ENCODE data around the gene MRPL43.

MRPL43 gene

DNA sequence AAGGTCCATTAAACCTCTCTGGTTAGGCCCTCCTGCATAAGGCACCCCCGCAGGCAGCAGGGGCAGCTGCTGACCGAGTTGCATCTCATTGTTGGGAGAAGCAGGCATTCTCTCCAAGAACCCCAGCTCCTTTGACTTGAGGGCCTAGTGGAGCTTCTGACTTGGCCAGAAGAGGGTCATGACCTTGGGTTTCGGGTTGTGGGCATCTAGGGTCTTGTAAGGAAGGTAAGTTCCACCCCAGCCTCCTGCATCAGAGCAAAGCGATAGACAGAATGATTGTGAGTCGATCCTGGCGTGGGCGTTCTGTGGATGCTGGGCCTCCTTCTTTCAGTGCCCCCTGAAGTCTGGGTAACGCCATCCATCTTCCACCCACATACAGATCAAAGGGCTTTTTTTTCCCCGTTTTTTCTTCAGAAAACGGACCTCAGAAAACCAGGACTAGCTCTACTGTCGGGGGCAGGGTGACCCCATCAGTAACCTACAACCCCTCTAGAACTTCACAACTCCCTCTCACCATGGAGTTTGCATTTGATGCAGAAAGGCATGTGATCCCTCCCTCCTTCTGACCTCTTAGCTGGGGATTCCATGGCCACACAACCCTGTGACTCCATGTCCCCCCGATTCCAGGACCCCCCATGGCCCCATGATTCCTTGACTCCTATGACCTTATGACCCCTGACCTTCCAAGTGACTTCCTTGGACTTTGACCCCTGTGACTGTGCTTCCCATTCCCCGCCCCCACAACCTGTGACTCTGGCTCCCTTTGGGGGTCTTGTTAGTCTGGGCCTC is 15.0 kb downstream of the MRPL43 start:
- H3K27me3 ChIP-seq (ENCODE audit: control insufficient read depth in 1 of 2, insufficient read depth in 1 of 2, low read length in 2 of 2): no peaks in the 10 kb centered on the region
- peaks cover 34% of the 10 kb centered on the region for H3K4me1 ChIP-seq (ENCODE audit: control insufficient read depth, insufficient read depth, low read depth, low read length)
- no peak overlapping the region for H4K8ac ChIP-seq (ENCODE audit: low read length)
- H3K14ac ChIP-seq (ENCODE audit: low read length in 2 of 2): no peak overlapping the region
- H3K9ac ChIP-seq (ENCODE audit: low read length): no peak overlapping the region
- no peak overlapping the region for H2BK15ac ChIP-seq (ENCODE audit: low read depth, poor library complexity, severe bottlenecking)
- H4K91ac ChIP-seq (ENCODE audit: low read length): no peak overlapping the region
- H2AK5ac ChIP-seq (ENCODE audit: low read length, severe bottlenecking): peak overlapping the region; percentile 29
- no peak overlapping the region for H3K4ac ChIP-seq (ENCODE audit: low read depth in 1 of 2, low read length in 2 of 2)
- no peak for DNase-seq
- no peak overlapping the region for H2BK12ac ChIP-seq (ENCODE audit: low read length in 2 of 2)
- H3K4me3 ChIP-seq (ENCODE audit: insufficient read depth in 1 of 2, low read depth in 1 of 2, low read length in 2 of 2): no peak overlapping the region
- WGBS: 81% methylated on average over 13 of the region's 13 CpGs
- H3K36me3 ChIP-seq (ENCODE audit: control insufficient read depth in 1 of 2, insufficient read depth in 2 of 2, low read depth in 1 of 2, low read length in 2 of 2): peaks cover 4 to 10% of the 10 kb centered on the region in 2 experiments
- no peak overlapping the region for H3K27ac ChIP-seq (ENCODE audit: low read length, poor library complexity, severe bottlenecking)
- H3K9me3 ChIP-seq (ENCODE audit: control insufficient read depth, low read length): no peaks in the 10 kb centered on the region
- H2AFZ ChIP-seq (ENCODE audit: low read depth, low read length): no peak overlapping the region
- no peak overlapping the region for H3K18ac ChIP-seq (ENCODE audit: low read depth in 1 of 2, low read length in 2 of 2)
- H2BK120ac ChIP-seq (ENCODE audit: low read depth, low read length): no peak overlapping the region
- H3K79me1 ChIP-seq (replicated peaks; ENCODE audit: low read length, poor library complexity, severe bottlenecking): no peaks in the 10 kb centered on the region
- no peak overlapping the region for H3K4me2 ChIP-seq (ENCODE audit: low read length, poor library complexity, severe bottlenecking)
- H3K23ac ChIP-seq (ENCODE audit: low read length in 2 of 2): no peak overlapping the region
- H2BK5ac ChIP-seq (ENCODE audit: low read depth, low read length, poor library complexity, severe bottlenecking): no peak overlapping the region

GRCh38 chr10:100970914-100971811 is 16.1 kb downstream of the MRPL43 start:
- WGBS: 93% methylated on average over 4 of the region's 4 CpGs
- peak overlapping the region; percentile 21 for H3K27ac ChIP-seq (ENCODE audit: low read length, poor library complexity, severe bottlenecking)

GRCh38 chr10:100970076-100970913 is 17.0 kb downstream of the MRPL43 start:
- no peak overlapping the region for H2BK15ac ChIP-seq (ENCODE audit: low read depth, poor library complexity, severe bottlenecking)

More at GRCh38 chr10:100970914-100971811, 16.1 kb downstream of the MRPL43 start:
- Histone ChIP-seq H3K9ac (ENCODE audit: low read length) (no peak overlapping the region), H2BK120ac (ENCODE audit: low read depth, low read length) (no peak overlapping the region), H3K27me3 (ENCODE audit: control insufficient read depth in 1 of 2, insufficient read depth in 1 of 2, low read length in 2 of 2) (no peaks in the 10 kb centered on the region), H3K18ac (ENCODE audit: low read depth in 1 of 2, low read length in 2 of 2) (no peak overlapping the region), H2AK5ac (ENCODE audit: low read length, severe bottlenecking) (no peak overlapping the region), H2BK5ac (ENCODE audit: low read depth, low read length, poor library complexity, severe bottlenecking) (no peak overlapping the region), H3K4ac (ENCODE audit: low read depth in 1 of 2, low read length in 2 of 2) (no peak overlapping the region), H3K4me2 (ENCODE audit: low read length, poor library complexity, severe bottlenecking) (no peak overlapping the region), H3K23ac (ENCODE audit: low read length in 2 of 2) (no peak overlapping the region), H3K4me1 (ENCODE audit: control insufficient read depth, insufficient read depth, low read depth, low read length) (peaks cover 34% of the 10 kb centered on the region), H4K91ac (ENCODE audit: low read length) (no peak overlapping the region), H3K36me3 (ENCODE audit: control insufficient read depth in 1 of 2, insufficient read depth in 2 of 2, low read depth in 1 of 2, low read length in 2 of 2) (peaks cover 10 to 14% of the 10 kb centered on the region in 2 experiments), H3K79me1 (replicated peaks; ENCODE audit: low read length, poor library complexity, severe bottlenecking) (no peaks in the 10 kb centered on the region), H3K9me3 (ENCODE audit: control insufficient read depth, low read length) (no peaks in the 10 kb centered on the region), H2BK12ac (ENCODE audit: low read length in 2 of 2) (no peak overlapping the region), H2BK15ac (ENCODE audit: low read depth, poor library complexity, severe bottlenecking) (no peak overlapping the region), H2AFZ (ENCODE audit: low read depth, low read length) (no peak overlapping the region), H4K8ac (ENCODE audit: low read length) (no peak overlapping the region), H3K14ac (ENCODE audit: low read length in 2 of 2) (no peak overlapping the region), H3K4me3 (ENCODE audit: insufficient read depth in 1 of 2, low read depth in 1 of 2, low read length in 2 of 2) (no peak overlapping the region)
- DNase-seq: no peak

More at GRCh38 chr10:100970076-100970913, 17.0 kb downstream of the MRPL43 start:
- Histone ChIP-seq H3K4me3 (ENCODE audit: insufficient read depth in 1 of 2, low read depth in 1 of 2, low read length in 2 of 2) (peak overlapping the region; percentile 76 to 79), H2BK120ac (ENCODE audit: low read depth, low read length) (no peak overlapping the region), H4K91ac (ENCODE audit: low read length) (no peak overlapping the region), H3K14ac (ENCODE audit: low read length in 2 of 2) (no peak overlapping the region), H3K9ac (ENCODE audit: low read length) (peak overlapping the region; percentile 52), H2AFZ (ENCODE audit: low read depth, low read length) (peak overlapping the region; percentile 83), H3K79me1 (replicated peaks; ENCODE audit: low read length, poor library complexity, severe bottlenecking) (no peaks in the 10 kb centered on the region), H2BK5ac (ENCODE audit: low read depth, low read length, poor library complexity, severe bottlenecking) (no peak overlapping the region), H3K9me3 (ENCODE audit: control insufficient read depth, low read length) (no peaks in the 10 kb centered on the region), H3K4ac (ENCODE audit: low read depth in 1 of 2, low read length in 2 of 2) (no peak overlapping the region), H3K27me3 (ENCODE audit: control insufficient read depth in 1 of 2, insufficient read depth in 1 of 2, low read length in 2 of 2) (no peaks in the 10 kb centered on the region), H3K4me1 (ENCODE audit: control insufficient read depth, insufficient read depth, low read depth, low read length) (peaks cover 34% of the 10 kb centered on the region), H3K27ac (ENCODE audit: low read length, poor library complexity, severe bottlenecking) (no peak overlapping the region), H3K18ac (ENCODE audit: low read depth in 1 of 2, low read length in 2 of 2) (peak overlapping the region in 1 of 2 experiments; percentile 84), H3K23ac (ENCODE audit: low read length in 2 of 2) (no peak overlapping the region), H2BK12ac (ENCODE audit: low read length in 2 of 2) (no peak overlapping the region), H3K4me2 (ENCODE audit: low read length, poor library complexity, severe bottlenecking) (peak overlapping the region; percentile 94), H2AK5ac (ENCODE audit: low read length, severe bottlenecking) (no peak overlapping the region), H4K8ac (ENCODE audit: low read length) (no peak overlapping the region), H3K36me3 (ENCODE audit: control insufficient read depth in 1 of 2, insufficient read depth in 2 of 2, low read depth in 1 of 2, low read length in 2 of 2) (peaks cover 18 to 19% of the 10 kb centered on the region in 2 experiments)
- 56% methylated on average over 6 of the region's 13 CpGs for WGBS
- DNase-seq: no peak
